PC-9 (cell line): ENCODE results near the gene WDR48. TPM values are rescaled to one million over a fixed set of nuclear protein-coding genes. Genes with fewer than 3 reads are reported as not detected.

Source experiments
- BruUV-seq: library from RNA; stranded (reverse); fragments of 400-500 nt; replicated peaks from 2 replicates; lab custom pipeline; 2021; lab: Mats Ljungman, UMichigan
- CTCF ChIA-PET: fragments of 300-600 bp; sonication (Branson Sonifier 250); formaldehyde crosslinking; loops from one replicate; lab custom pipeline; 2022; ENCODE audit warnings: antibody characterized with exemption; lab: Charles Lee
- POLR2A ChIA-PET: fragments of 300-600 bp; sonication (Branson Sonifier 250); formaldehyde crosslinking; loops from one replicate; lab custom pipeline; 2022; ENCODE audit warnings: antibody characterized with exemption; ENCODE audit not compliant: unreplicated experiment; lab: Charles Lee
- DNase-seq, 2 experiments: peaks; one replicate each; pipeline versions ENCODE4 v3.0.0 to v3.0.0-alpha.2; 2015 to 2022; ENCODE audit warnings: mixed read lengths in 1 of 2
- H2AFZ ChIP-seq: fragments of 200-600 bp; sonication (generic); 2 replicates; pipeline ENCODE4 v1.8.1; 2017; ENCODE audit warnings: antibody characterized with exemption
- H3F3A ChIP-seq: fragments of 200-600 bp; sonication (generic); 2 replicates; pipeline ENCODE4 v1.8.1; 2017; ENCODE audit warnings: antibody characterized with exemption, mild to moderate bottlenecking, low read depth; ENCODE audit not compliant: insufficient read depth
- H3K27ac ChIP-seq: fragments of 200-600 bp; sonication (generic); 2 replicates; pipeline ENCODE4 v1.6.1; 2016; ENCODE audit warnings: mixed run types
- H3K27me3 ChIP-seq: fragments of 200-600 bp; sonication (generic); 2 replicates; pipeline ENCODE4 v1.6.1; 2016; ENCODE audit warnings: low read depth, mixed run types; ENCODE audit not compliant: insufficient read depth
- H3K36me3 ChIP-seq: fragments of 200-600 bp; sonication (generic); 2 replicates; pipeline ENCODE4 v1.6.1; 2016; ENCODE audit warnings: low read depth, mixed run types
- H3K4me1 ChIP-seq: fragments of 200-600 bp; sonication (generic); replicated peaks from 2 replicates; pipeline ENCODE4 v1.6.1; 2016; ENCODE audit warnings: mixed run types; ENCODE audit not compliant: insufficient read depth
- H3K4me2 ChIP-seq: fragments of 200-600 bp; sonication (generic); 2 replicates; pipeline ENCODE4 v1.6.1; 2017; ENCODE audit warnings: mixed run types
- H3K4me3 ChIP-seq: fragments of 200-600 bp; sonication (generic); 2 replicates; pipeline ENCODE4 v1.6.1; 2016; ENCODE audit warnings: mixed run types
- H3K79me2 ChIP-seq: fragments of 200-600 bp; sonication (generic); 2 replicates; pipeline ENCODE4 v1.6.1; 2017; ENCODE audit warnings: low read depth, mixed run types
- H3K9me2 ChIP-seq: fragments of 200-600 bp; sonication (generic); 2 replicates; pipeline ENCODE4 v1.8.1; 2017; ENCODE audit warnings: mild to moderate bottlenecking; ENCODE audit not compliant: insufficient read depth
- H3K9me3 ChIP-seq: fragments of 200-600 bp; sonication (generic); 2 replicates; pipeline ENCODE4 v1.8.1; 2016; ENCODE audit warnings: low read depth; ENCODE audit not compliant: insufficient read depth
- H4K20me1 ChIP-seq: fragments of 200-600 bp; sonication (generic); 2 replicates; pipeline ENCODE4 v1.8.1; 2017; ENCODE audit not compliant: insufficient read depth
- EZH2 ChIP-seq: fragments of 200-600 bp; sonication (generic); IDR thresholded peaks from 2 replicates; pipeline ENCODE4 v1.8.0; 2017; ENCODE audit warnings: antibody characterized with exemption, low read depth
- intact Hi-C: fragments of 100-400 bp; cut with micrococcal nuclease; formaldehyde crosslinking; loops from one replicate; pipeline ENCODE4 v1.10.0; 2022; ENCODE audit not compliant: unreplicated experiment
- total RNA-seq: library from RNA; stranded (reverse); gene quantifications from 2 replicates; pipeline ENCODE4 v1.2.3, GENCODE V29; 2021
- TF ChIP-seq, protein P1 (sequence below): fragments of 200-600 bp; sonication (generic); conservative IDR thresholded peaks from 2 replicates; pipeline ENCODE4 v1.6.1; 2017; ENCODE audit warnings: mixed run types, antibody characterized with exemption, mild to moderate bottlenecking, moderate library complexity

WDR48 gene
- total RNA-seq, 1 experiment from 2014 or later: 31.2 TPM

GRCh38 chr3:39068556-39068955 is 16.7 kb downstream of the WDR48 start:
- no peaks in the 10 kb centered on the region for H3K4me1 ChIP-seq
- no peaks in the 10 kb centered on the region for H3K27me3 ChIP-seq
- ChIA-PET CTCF (no interaction called here), POLR2A (no interaction called here)
- no peaks in the 10 kb centered on the region for H3K9me3 ChIP-seq
- intact Hi-C loops: no loop called here
- H3K4me2 ChIP-seq: no peak overlapping the region
- no peak for DNase-seq
- H3K9me2 ChIP-seq: no peaks in the 10 kb centered on the region
- BruUV-seq: no TSS peak
- no peaks in the 10 kb centered on the region for H3K79me2 ChIP-seq
- no peak overlapping the region for H3K27ac ChIP-seq
- no peak for TF ChIP-seq EZH2
- TF ChIP-seq, protein P1, sequence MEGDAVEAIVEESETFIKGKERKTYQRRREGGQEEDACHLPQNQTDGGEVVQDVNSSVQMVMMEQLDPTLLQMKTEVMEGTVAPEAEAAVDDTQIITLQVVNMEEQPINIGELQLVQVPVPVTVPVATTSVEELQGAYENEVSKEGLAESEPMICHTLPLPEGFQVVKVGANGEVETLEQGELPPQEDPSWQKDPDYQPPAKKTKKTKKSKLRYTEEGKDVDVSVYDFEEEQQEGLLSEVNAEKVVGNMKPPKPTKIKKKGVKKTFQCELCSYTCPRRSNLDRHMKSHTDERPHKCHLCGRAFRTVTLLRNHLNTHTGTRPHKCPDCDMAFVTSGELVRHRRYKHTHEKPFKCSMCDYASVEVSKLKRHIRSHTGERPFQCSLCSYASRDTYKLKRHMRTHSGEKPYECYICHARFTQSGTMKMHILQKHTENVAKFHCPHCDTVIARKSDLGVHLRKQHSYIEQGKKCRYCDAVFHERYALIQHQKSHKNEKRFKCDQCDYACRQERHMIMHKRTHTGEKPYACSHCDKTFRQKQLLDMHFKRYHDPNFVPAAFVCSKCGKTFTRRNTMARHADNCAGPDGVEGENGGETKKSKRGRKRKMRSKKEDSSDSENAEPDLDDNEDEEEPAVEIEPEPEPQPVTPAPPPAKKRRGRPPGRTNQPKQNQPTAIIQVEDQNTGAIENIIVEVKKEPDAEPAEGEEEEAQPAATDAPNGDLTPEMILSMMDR: no peak
- no peaks in the 10 kb centered on the region; the same call in 1 of the 2 replicates for H3K36me3 ChIP-seq
- no peaks in the 10 kb centered on the region for H3F3A ChIP-seq
- no peak overlapping the region for H2AFZ ChIP-seq
- no peak overlapping the region for H3K4me3 ChIP-seq
- no peaks in the 10 kb centered on the region for H4K20me1 ChIP-seq

GRCh38 chr3:39075910-39076309 is 24.1 kb downstream of the WDR48 start:
- H3K4me3 ChIP-seq: no peak overlapping the region
- no peaks in the 10 kb centered on the region for H3K9me3 ChIP-seq
- H3K4me2 ChIP-seq: no peak overlapping the region
- ChIA-PET POLR2A (no interaction called here), CTCF (interaction anchor here (0.5 kb wide), 1 partner anchor 50 kb away, joined by 3 read pairs; no protein-coding TSS in a partner anchor)
- H3K4me1 ChIP-seq: no peaks in the 10 kb centered on the region
- intact Hi-C loops: no loop called here
- no peaks in the 10 kb centered on the region; the same call in 1 of the 2 replicates for H4K20me1 ChIP-seq
- no peak for TF ChIP-seq EZH2
- TF ChIP-seq, protein P1: no peak
- no peak overlapping the region for H3K27ac ChIP-seq
- H2AFZ ChIP-seq: no peak overlapping the region
- no peaks in the 10 kb centered on the region for H3K79me2 ChIP-seq
- no peak for DNase-seq
- 0 out of 2 replicates have a peak, but pooled peaks cover 3% of the 10 kb centered on the region for H3F3A ChIP-seq
- no peaks in the 10 kb centered on the region for H3K9me2 ChIP-seq
- H3K27me3 ChIP-seq: no peaks in the 10 kb centered on the region
- BruUV-seq: no TSS peak
- peaks cover 3% of the 10 kb centered on the region for H3K36me3 ChIP-seq

- no peaks in the 10 kb centered on the region for H3K4me1 ChIP-seq
- no peak overlapping the region for H3K27ac ChIP-seq
- no peaks in the 10 kb centered on the region for H3K9me3 ChIP-seq
- H3K36me3 ChIP-seq: peaks cover 3% of the 10 kb centered on the region
- H4K20me1 ChIP-seq: no peaks in the 10 kb centered on the region; the same call in 1 of the 2 replicates
- ChIA-PET POLR2A (no interaction called here), CTCF (no interaction called here)
- H3K4me2 ChIP-seq: no peak overlapping the region
- no peaks in the 10 kb centered on the region for H3K27me3 ChIP-seq
- H3K4me3 ChIP-seq: no peak overlapping the region
- no peak for TF ChIP-seq EZH2
- TF ChIP-seq, protein P1: no peak; the same call in 1 of the 2 replicates
- H3F3A ChIP-seq: 0 out of 2 replicates have a peak, but pooled peaks cover 3% of the 10 kb centered on the region
- intact Hi-C loops: no loop called here
- no TSS peak for BruUV-seq
- H3K79me2 ChIP-seq: no peaks in the 10 kb centered on the region
- no peak for DNase-seq
- no peaks in the 10 kb centered on the region for H3K9me2 ChIP-seq
- H2AFZ ChIP-seq: no peak overlapping the region
Observed at GRCh38 chr3:39079530-39079929, 27.7 kb downstream of the WDR48 start.
